GM19438 (cell line): Measurements from ENCODE around the gene RPL7L1.
"Not testable (repeated sequence)": the region's sequence is repeated elsewhere in the genome, so short reads cannot be mapped to it uniquely, and the experiment has no call there.

ENCODE experiments used
- ATAC-seq: cut with Tn5 transposase; IDR thresholded peaks from one replicate; pipeline ENCODE4 v1.9.1; 2021; ENCODE audit warnings: low read depth; ENCODE audit not compliant: unreplicated experiment

RPL7L1 gene

GRCh38 chr6:42879372-42880239 lies at the start of gene RPL7L1:
Gene RPL7L1, plus strand, starts transcription at chr6:42879616. Its CDS starts 295 bp downstream, at chr6:42879911.
- peak; percentile 94 for ATAC-seq

GRCh38 chr6:42831237-42831636 lies 48.2 kb upstream of the RPL7L1 start:
- ATAC-seq = no peak

GRCh38 chr6:42834056-42834455 lies 45.4 kb upstream of the RPL7L1 start:
- no peak for ATAC-seq

GRCh38 chr6:42841844-42842584 lies 37.4 kb upstream of the RPL7L1 start:
- ATAC-seq = no peak

- ATAC-seq = no peak
These were observed 34.1 kb upstream of the RPL7L1 start for GRCh38 chr6:42845327-42845694.

- ATAC-seq = no peak
These were observed 32.9 kb upstream of the RPL7L1 start for GRCh38 chr6:42846505-42846904.

GRCh38 chr6:42848700-42849099 lies 30.7 kb upstream of the RPL7L1 start:
- ATAC-seq = no peak

GRCh38 chr6:42851599-42851998 lies 27.8 kb upstream of the RPL7L1 start:
- ATAC-seq = no peak

- no peak for ATAC-seq
These were observed 19.4 kb upstream of the RPL7L1 start for GRCh38 chr6:42860036-42860435.

- no peak for ATAC-seq
These were observed 18.9 kb upstream of the RPL7L1 start for GRCh38 chr6:42860481-42860880.

- no peak for ATAC-seq
These were observed 14.8 kb upstream of the RPL7L1 start for GRCh38 chr6:42864602-42865001.

- no peak for ATAC-seq
These were observed 9.1 kb upstream of the RPL7L1 start for GRCh38 chr6:42870145-42870936.

GRCh38 chr6:42871711-42872110 lies 7.7 kb upstream of the RPL7L1 start:
- no peak for ATAC-seq

- no peak for ATAC-seq
These were observed 6.1 kb upstream of the RPL7L1 start for GRCh38 chr6:42873313-42873712.

GRCh38 chr6:42877695-42878094 lies 1.7 kb upstream of the RPL7L1 start:
- ATAC-seq = no peak

GRCh38 chr6:42880240-42880817 lies 913 bp downstream of the RPL7L1 start:
- ATAC-seq = not testable (repeated sequence)

GRCh38 chr6:42880871-42881270 lies 1.5 kb downstream of the RPL7L1 start:
- ATAC-seq = not testable (repeated sequence)

- ATAC-seq = no peak
These were observed 6.3 kb downstream of the RPL7L1 start for GRCh38 chr6:42885702-42886101.

GRCh38 chr6:42888201-42888600 lies 8.8 kb downstream of the RPL7L1 start:
- ATAC-seq = not testable (repeated sequence)

GRCh38 chr6:42889815-42890214 lies 10.4 kb downstream of the RPL7L1 start:
- ATAC-seq = no peak
